Breast epithelium (tissue), 4 donors: ENCODE results near the gene SEC24B. TPM values are rescaled to one million over a fixed set of nuclear protein-coding genes. Genes with fewer than 3 reads are reported as not detected.

ENCODE experiments used
- DNase-seq, 2 donors: peaks; one replicate each; pipeline ENCODE4 v3.0.0-alpha.2; 2019; ENCODE audit warnings: low spot score in 2 of 2
- H3K27ac ChIP-seq, 2 donors: fragments of 200-600 bp; sonication (generic) in 1 of 2; one replicate each; pipeline ENCODE4 v1.5.1; 2016 to 2019; ENCODE audit warnings: mild to moderate bottlenecking in 1 of 2
- H3K27me3 ChIP-seq, 2 donors: fragments of 200-600 bp; sonication (generic) in 1 of 2; one replicate each; pipeline versions ENCODE4 v1.5.1 to v1.6.0; 2017 to 2019; ENCODE audit warnings: control low read depth in 1 of 2, mild to moderate bottlenecking in 1 of 2
- H3K36me3 ChIP-seq: fragments of 200-600 bp; one replicate; pipeline ENCODE4 v1.5.1; 2019
- H3K4me1 ChIP-seq, 2 donors: fragments of 200-600 bp; sonication (generic); one replicate each; pipeline ENCODE4 v1.5.1; 2016 to 2019; ENCODE audit warnings: control low read depth in 1 of 2
- H3K4me3 ChIP-seq, 3 donors: fragments of 200-600 bp; sonication (generic); 1 replicate in 2 of 3; 2 replicates in 1 of 3; pipeline ENCODE4 v1.5.1; 2016 to 2019; ENCODE audit warnings: mild to moderate bottlenecking in 3 of 3, moderate library complexity in 2 of 3
- H3K9me3 ChIP-seq, 2 donors: fragments of 200-600 bp; sonication (generic) in 1 of 2; one replicate each; pipeline ENCODE4 v1.5.1; 2016 to 2019; ENCODE audit warnings: control low read depth in 1 of 2
- POLR2A ChIP-seq: fragments of 450-650 bp; IDR thresholded peaks from one replicate; pipeline ENCODE4 v1.6.1; 2016; ENCODE audit warnings: antibody characterized with exemption, mild to moderate bottlenecking, moderate library complexity
- POLR2AphosphoS5 ChIP-seq, 3 donors: sonication (generic); formaldehyde crosslinking; IDR thresholded peaks; one replicate each; pipeline ENCODE4 v1.6.1; 2017; ENCODE audit warnings: antibody characterized with exemption in 3 of 3
- intact Hi-C: fragments of 100-400 bp; cut with DNase I; formaldehyde crosslinking; loops from one replicate; pipeline ENCODE4 v1.15.1; 2023; ENCODE audit warnings: low total_unique reads
- total RNA-seq, 3 donors: library from RNA; depleted of rRNA; stranded (reverse); fragments of >200 nt; gene quantifications; one replicate each; pipeline ENCODE4 v1.1.0, GENCODE V29; 2016
- TF ChIP-seq, protein P1 (sequence below), 3 donors: fragments of 450-650 bp; IDR thresholded peaks; one replicate each; pipeline ENCODE4 v1.5.1; 2016 to 2017; ENCODE audit warnings: antibody characterized with exemption in 3 of 3, mild to moderate bottlenecking in 3 of 3, moderate library complexity in 3 of 3

Gene SEC24B
- total RNA-seq, 3 donors from 2014 or later: 39.2 to 51.2 (median 42.3) TPM

DNA sequence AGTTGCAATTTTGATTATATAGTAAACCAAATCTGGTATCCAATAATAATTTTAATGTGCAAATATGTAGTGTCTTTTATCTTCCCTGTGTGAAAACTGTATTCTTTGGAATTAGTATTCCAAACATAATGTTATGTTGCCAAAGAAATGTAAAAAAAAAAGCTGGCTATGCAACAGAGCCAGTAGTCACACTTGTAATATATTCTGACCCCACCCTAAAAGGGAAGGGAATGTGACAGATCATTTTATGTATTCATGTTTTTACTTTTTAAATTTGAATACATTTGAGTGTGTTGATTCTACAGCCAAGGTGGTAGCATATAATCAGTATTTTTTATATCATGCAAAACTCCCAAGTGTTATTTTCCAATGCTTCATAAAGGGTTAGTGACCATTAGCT is 98.6 kb downstream of the SEC24B start:
- H3K36me3 ChIP-seq: no peaks in the 10 kb centered on the region
- H3K9me3 ChIP-seq: no peaks in the 10 kb centered on the region
- DNase-seq: no peak
- intact Hi-C loops: no loop called here
- H3K4me1 ChIP-seq: no peaks in the 10 kb centered on the region
- H3K4me3 ChIP-seq: no peak overlapping the region
- H3K27ac ChIP-seq: no peak overlapping the region
- H3K27me3 ChIP-seq: no peaks in the 10 kb centered on the region
- TF ChIP-seq POLR2AphosphoS5 (IDR thresholded peaks at IDR 0.05): no peak
- TF ChIP-seq, protein P1, sequence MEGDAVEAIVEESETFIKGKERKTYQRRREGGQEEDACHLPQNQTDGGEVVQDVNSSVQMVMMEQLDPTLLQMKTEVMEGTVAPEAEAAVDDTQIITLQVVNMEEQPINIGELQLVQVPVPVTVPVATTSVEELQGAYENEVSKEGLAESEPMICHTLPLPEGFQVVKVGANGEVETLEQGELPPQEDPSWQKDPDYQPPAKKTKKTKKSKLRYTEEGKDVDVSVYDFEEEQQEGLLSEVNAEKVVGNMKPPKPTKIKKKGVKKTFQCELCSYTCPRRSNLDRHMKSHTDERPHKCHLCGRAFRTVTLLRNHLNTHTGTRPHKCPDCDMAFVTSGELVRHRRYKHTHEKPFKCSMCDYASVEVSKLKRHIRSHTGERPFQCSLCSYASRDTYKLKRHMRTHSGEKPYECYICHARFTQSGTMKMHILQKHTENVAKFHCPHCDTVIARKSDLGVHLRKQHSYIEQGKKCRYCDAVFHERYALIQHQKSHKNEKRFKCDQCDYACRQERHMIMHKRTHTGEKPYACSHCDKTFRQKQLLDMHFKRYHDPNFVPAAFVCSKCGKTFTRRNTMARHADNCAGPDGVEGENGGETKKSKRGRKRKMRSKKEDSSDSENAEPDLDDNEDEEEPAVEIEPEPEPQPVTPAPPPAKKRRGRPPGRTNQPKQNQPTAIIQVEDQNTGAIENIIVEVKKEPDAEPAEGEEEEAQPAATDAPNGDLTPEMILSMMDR (IDR thresholded peaks at IDR 0.05): no peak
- no peak for TF ChIP-seq POLR2A

DNA sequence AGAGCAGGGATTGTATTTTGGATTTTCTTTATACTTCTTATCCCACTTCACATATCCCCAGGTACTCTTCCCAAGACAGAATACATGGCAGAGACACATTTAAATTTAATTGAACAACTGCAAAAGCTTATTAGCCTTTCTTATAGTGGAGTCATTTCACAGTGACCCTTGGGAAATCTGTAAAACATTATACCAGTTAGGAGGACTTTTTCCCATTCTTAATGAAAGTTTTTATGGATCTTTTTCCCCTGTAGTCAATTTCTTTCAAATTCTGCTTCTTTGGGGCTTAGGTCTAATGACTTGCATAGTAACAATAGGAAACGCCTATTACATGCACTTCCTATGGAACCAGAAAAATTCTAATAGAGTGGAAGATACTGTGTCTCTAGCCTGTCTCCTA is 111.8 kb downstream of the SEC24B start:
- Histone ChIP-seq H3K36me3 (no peaks in the 10 kb centered on the region), H3K4me1 (no peaks in the 10 kb centered on the region), H3K4me3 (no peak overlapping the region), H3K27ac (no peak overlapping the region), H3K27me3 (no peaks in the 10 kb centered on the region), H3K9me3 (no peaks in the 10 kb centered on the region)
- intact Hi-C loops: no loop called here
- DNase-seq: no peak
- no peak for TF ChIP-seq POLR2AphosphoS5 (IDR thresholded peaks at IDR 0.05)
- TF ChIP-seq, protein P1 (IDR thresholded peaks at IDR 0.05): no peak
- no peak for TF ChIP-seq POLR2A

DNA sequence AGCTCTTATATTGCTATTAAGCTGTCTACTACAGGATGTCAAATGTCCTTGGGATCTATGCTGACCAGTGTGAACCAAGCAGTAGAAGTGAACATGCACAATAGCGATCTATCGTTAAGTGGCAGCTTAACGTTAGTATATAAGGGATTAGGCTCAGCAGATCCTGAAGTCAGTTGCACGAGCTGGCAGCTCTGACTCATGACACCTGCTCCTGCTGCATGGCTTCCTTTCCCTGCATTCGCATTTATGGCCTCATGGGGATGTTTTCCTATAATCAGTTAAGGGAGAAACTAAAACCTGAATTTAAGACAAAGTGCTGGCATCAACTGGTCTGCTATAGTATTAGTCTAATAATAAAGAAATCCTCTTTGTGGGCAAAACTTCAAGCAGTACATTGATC is 113.8 kb downstream of the SEC24B start:
- Histone ChIP-seq H3K27me3 (no peaks in the 10 kb centered on the region), H3K4me1 (no peaks in the 10 kb centered on the region), H3K27ac (no peak overlapping the region), H3K4me3 (no peak overlapping the region), H3K9me3 (no peaks in the 10 kb centered on the region), H3K36me3 (no peaks in the 10 kb centered on the region)
- no peak for DNase-seq
- intact Hi-C loops: no loop called here
- TF ChIP-seq, protein P1 (IDR thresholded peaks at IDR 0.05): no peak
- TF ChIP-seq POLR2AphosphoS5 (IDR thresholded peaks at IDR 0.05) (no peak), POLR2A (no peak)

DNA sequence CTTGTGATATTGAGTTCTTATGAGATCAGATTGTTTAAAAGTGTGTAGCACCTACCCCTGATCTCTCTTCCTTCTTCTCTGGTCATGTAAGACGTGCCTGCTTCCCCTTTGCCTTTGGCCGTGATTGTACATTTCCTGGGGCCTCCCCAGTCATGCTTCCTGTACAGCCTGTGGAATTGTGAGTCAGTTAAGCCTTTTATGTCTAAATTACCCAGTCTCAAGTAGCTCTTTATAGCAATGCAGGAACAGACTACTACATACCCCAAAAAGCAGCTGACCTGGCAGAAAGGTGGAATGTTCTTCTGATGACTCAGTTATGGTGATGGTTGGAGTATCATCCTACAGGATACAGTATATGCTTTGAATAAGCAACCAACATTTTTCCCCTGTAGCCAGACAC is 115.0 kb downstream of the SEC24B start:
- TF ChIP-seq POLR2A: no peak
- no peak for TF ChIP-seq POLR2AphosphoS5 (IDR thresholded peaks at IDR 0.05)
- TF ChIP-seq, protein P1 (IDR thresholded peaks at IDR 0.05): no peak

DNA sequence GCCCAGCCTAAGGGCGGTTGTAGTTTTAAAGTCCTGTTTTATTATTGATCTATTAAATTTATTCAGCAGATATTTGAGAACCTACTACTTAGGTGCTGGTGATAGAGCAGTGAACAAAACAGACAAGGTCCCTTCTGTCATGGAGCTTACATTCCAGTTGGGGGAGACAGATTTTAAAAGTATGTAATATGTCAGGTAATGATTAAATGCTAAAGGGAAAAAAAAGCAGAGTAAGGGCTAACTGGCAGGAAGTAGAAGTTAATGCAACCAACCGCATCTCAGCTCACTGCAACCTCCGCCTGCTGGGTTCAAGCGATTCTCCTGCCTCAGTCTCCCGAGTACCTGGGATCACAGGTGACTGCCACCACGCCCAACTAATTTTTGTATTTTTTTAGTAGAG is 118.6 kb downstream of the SEC24B start:
- intact Hi-C loops: no loop called here

More for the DNA sequence above, 115.0 kb downstream of the SEC24B start:
- Histone ChIP-seq H3K4me1 (no peaks in the 10 kb centered on the region), H3K36me3 (no peaks in the 10 kb centered on the region), H3K27ac (peak overlapping the region in 1 of 2 donors; percentile 57), H3K4me3 (no peak overlapping the region), H3K9me3 (no peaks in the 10 kb centered on the region), H3K27me3 (no peaks in the 10 kb centered on the region)
- intact Hi-C loops: no loop called here
- no peak for DNase-seq

More for the DNA sequence above, 118.6 kb downstream of the SEC24B start:
- H3K9me3 ChIP-seq: no peaks in the 10 kb centered on the region
- H3K36me3 ChIP-seq: no peaks in the 10 kb centered on the region
- TF ChIP-seq POLR2A (no peak), POLR2AphosphoS5 (IDR thresholded peaks at IDR 0.05) (no peak)
- TF ChIP-seq, protein P1 (IDR thresholded peaks at IDR 0.05): no peak
- no peak overlapping the region for H3K27ac ChIP-seq
- H3K27me3 ChIP-seq: no peaks in the 10 kb centered on the region
- no peak for DNase-seq
- no peak overlapping the region for H3K4me3 ChIP-seq
- H3K4me1 ChIP-seq: no peaks in the 10 kb centered on the region
